ENCODE results near the gene PLAAT3.

The PLAAT3 gene

GRCh38 chr11:63564056-63564774 is 50.0 kb downstream of the PLAAT3 start:
- Histone ChIP-seq H3K36me3 (ENCODE audit: control insufficient read depth, insufficient read depth, low read length, severe bottlenecking) (no peaks in the 10 kb centered on the region), H3K9ac (ENCODE audit: low read length) (no peak overlapping the region), H3K4me3 (ENCODE audit: low read length) (no peak overlapping the region), H3K4me1 (ENCODE audit: control insufficient read depth, insufficient read depth, low read length) (peaks cover 19% of the 10 kb centered on the region), H3K27me3 (replicated peaks; ENCODE audit: control insufficient read depth, insufficient read depth, low read length) (peaks cover 7% of the 10 kb centered on the region), H3K9me3 (ENCODE audit: control insufficient read depth, low read length) (no peaks in the 10 kb centered on the region)
- no peak for DNase-seq (ENCODE audit: low read depth)

GRCh38 chr11:63563201-63564055 is 50.8 kb downstream of the PLAAT3 start, which contains the start of gene PLAAT2:
Gene PLAAT2, minus strand, starts transcription at chr11:63563379. Its CDS starts 55 bp downstream, at chr11:63563324.
- DNase-seq (ENCODE audit: low read depth): no peak
- Histone ChIP-seq H3K36me3 (ENCODE audit: control insufficient read depth, insufficient read depth, low read length, severe bottlenecking) (no peaks in the 10 kb centered on the region), H3K4me3 (ENCODE audit: low read length) (no peak within 1 kb of the TSS), H3K9me3 (ENCODE audit: control insufficient read depth, low read length) (no peaks in the 10 kb centered on the region), H3K9ac (ENCODE audit: low read length) (no peak within 1 kb of the TSS), H3K27me3 (replicated peaks; ENCODE audit: control insufficient read depth, insufficient read depth, low read length) (peaks cover 9% of the 10 kb centered on the region), H3K4me1 (ENCODE audit: control insufficient read depth, insufficient read depth, low read length) (peaks cover 19% of the 10 kb centered on the region)

GRCh38 chr11:63560506-63561180 is 53.6 kb downstream of the PLAAT3 start:
- H3K36me3 ChIP-seq (ENCODE audit: control insufficient read depth, insufficient read depth, low read length, severe bottlenecking): no peaks in the 10 kb centered on the region
- peaks cover 13% of the 10 kb centered on the region for H3K27me3 ChIP-seq (replicated peaks; ENCODE audit: control insufficient read depth, insufficient read depth, low read length)
- no peaks in the 10 kb centered on the region for H3K9me3 ChIP-seq (ENCODE audit: control insufficient read depth, low read length)
- DNase-seq (ENCODE audit: low read depth): no peak
- no peak overlapping the region for H3K4me3 ChIP-seq (ENCODE audit: low read length)
- peaks cover 5% of the 10 kb centered on the region for H3K4me1 ChIP-seq (ENCODE audit: control insufficient read depth, insufficient read depth, low read length)
- no peak overlapping the region for H3K9ac ChIP-seq (ENCODE audit: low read length)

GRCh38 chr11:63558459-63559157 is 55.6 kb downstream of the PLAAT3 start:
- no peak overlapping the region for H3K9ac ChIP-seq (ENCODE audit: low read length)
- peaks cover 15% of the 10 kb centered on the region for H3K27me3 ChIP-seq (replicated peaks; ENCODE audit: control insufficient read depth, insufficient read depth, low read length)
- H3K4me1 ChIP-seq (ENCODE audit: control insufficient read depth, insufficient read depth, low read length): peaks cover 9% of the 10 kb centered on the region
- H3K9me3 ChIP-seq (ENCODE audit: control insufficient read depth, low read length): no peaks in the 10 kb centered on the region
- H3K36me3 ChIP-seq (ENCODE audit: control insufficient read depth, insufficient read depth, low read length, severe bottlenecking): no peaks in the 10 kb centered on the region
- no peak overlapping the region for H3K4me3 ChIP-seq (ENCODE audit: low read length)
- no peak for DNase-seq (ENCODE audit: low read depth)

- no peaks in the 10 kb centered on the region for H3K9me3 ChIP-seq (ENCODE audit: control insufficient read depth, low read length)
- H3K4me1 ChIP-seq (ENCODE audit: control insufficient read depth, insufficient read depth, low read length): peaks cover 13% of the 10 kb centered on the region
- DNase-seq (ENCODE audit: low read depth): no peak
- H3K4me3 ChIP-seq (ENCODE audit: low read length): no peak overlapping the region
- H3K27me3 ChIP-seq (replicated peaks; ENCODE audit: control insufficient read depth, insufficient read depth, low read length): peaks cover 15% of the 10 kb centered on the region
- no peak overlapping the region for H3K9ac ChIP-seq (ENCODE audit: low read length)
- no peaks in the 10 kb centered on the region for H3K36me3 ChIP-seq (ENCODE audit: control insufficient read depth, insufficient read depth, low read length, severe bottlenecking)
Observed at GRCh38 chr11:63557570-63557969, 56.7 kb downstream of the PLAAT3 start.

- Histone ChIP-seq H3K4me1 (ENCODE audit: control insufficient read depth, insufficient read depth, low read length) (peaks cover 13% of the 10 kb centered on the region), H3K9ac (ENCODE audit: low read length) (no peak overlapping the region), H3K36me3 (ENCODE audit: control insufficient read depth, insufficient read depth, low read length, severe bottlenecking) (no peaks in the 10 kb centered on the region), H3K9me3 (ENCODE audit: control insufficient read depth, low read length) (no peaks in the 10 kb centered on the region), H3K27me3 (replicated peaks; ENCODE audit: control insufficient read depth, insufficient read depth, low read length) (peaks cover 15% of the 10 kb centered on the region), H3K4me3 (ENCODE audit: low read length) (no peak overlapping the region)
- no peak for DNase-seq (ENCODE audit: low read depth)
Observed at GRCh38 chr11:63556404-63557013, 57.7 kb downstream of the PLAAT3 start.

- no peak overlapping the region for H3K9ac ChIP-seq (ENCODE audit: low read length)
- no peak overlapping the region for H3K4me3 ChIP-seq (ENCODE audit: low read length)
- H3K36me3 ChIP-seq (ENCODE audit: control insufficient read depth, insufficient read depth, low read length, severe bottlenecking): no peaks in the 10 kb centered on the region
- H3K4me1 ChIP-seq (ENCODE audit: control insufficient read depth, insufficient read depth, low read length): peaks cover 8% of the 10 kb centered on the region
- H3K27me3 ChIP-seq (replicated peaks; ENCODE audit: control insufficient read depth, insufficient read depth, low read length): peaks cover 11% of the 10 kb centered on the region
- H3K9me3 ChIP-seq (ENCODE audit: control insufficient read depth, low read length): no peaks in the 10 kb centered on the region
- DNase-seq (ENCODE audit: low read depth): no peak
Observed at GRCh38 chr11:63554877-63555223, 59.4 kb downstream of the PLAAT3 start.

- no peak overlapping the region for H3K4me3 ChIP-seq (ENCODE audit: low read length)
- DNase-seq (ENCODE audit: low read depth): no peak
- H3K4me1 ChIP-seq (ENCODE audit: control insufficient read depth, insufficient read depth, low read length): peaks cover 8% of the 10 kb centered on the region
- H3K9ac ChIP-seq (ENCODE audit: low read length): no peak overlapping the region
- no peaks in the 10 kb centered on the region for H3K36me3 ChIP-seq (ENCODE audit: control insufficient read depth, insufficient read depth, low read length, severe bottlenecking)
- H3K9me3 ChIP-seq (ENCODE audit: control insufficient read depth, low read length): no peaks in the 10 kb centered on the region
- peaks cover 5% of the 10 kb centered on the region for H3K27me3 ChIP-seq (replicated peaks; ENCODE audit: control insufficient read depth, insufficient read depth, low read length)
Observed at GRCh38 chr11:63553759-63554158, 60.5 kb downstream of the PLAAT3 start.

GRCh38 chr11:63552921-63553320 is 61.3 kb downstream of the PLAAT3 start:
- Histone ChIP-seq H3K9ac (ENCODE audit: low read length) (no peak overlapping the region), H3K27me3 (replicated peaks; ENCODE audit: control insufficient read depth, insufficient read depth, low read length) (peaks cover 5% of the 10 kb centered on the region), H3K4me1 (ENCODE audit: control insufficient read depth, insufficient read depth, low read length) (peaks cover 8% of the 10 kb centered on the region), H3K9me3 (ENCODE audit: control insufficient read depth, low read length) (no peaks in the 10 kb centered on the region), H3K4me3 (ENCODE audit: low read length) (no peak overlapping the region), H3K36me3 (ENCODE audit: control insufficient read depth, insufficient read depth, low read length, severe bottlenecking) (no peaks in the 10 kb centered on the region)
- DNase-seq (ENCODE audit: low read depth): no peak

GRCh38 chr11:63551889-63552266 is 62.4 kb downstream of the PLAAT3 start:
- Histone ChIP-seq H3K9me3 (ENCODE audit: control insufficient read depth, low read length) (no peaks in the 10 kb centered on the region), H3K9ac (ENCODE audit: low read length) (no peak overlapping the region), H3K27me3 (replicated peaks; ENCODE audit: control insufficient read depth, insufficient read depth, low read length) (peaks cover 5% of the 10 kb centered on the region), H3K4me1 (ENCODE audit: control insufficient read depth, insufficient read depth, low read length) (peaks cover 8% of the 10 kb centered on the region), H3K36me3 (ENCODE audit: control insufficient read depth, insufficient read depth, low read length, severe bottlenecking) (no peaks in the 10 kb centered on the region), H3K4me3 (ENCODE audit: low read length) (no peak overlapping the region)
- no peak for DNase-seq (ENCODE audit: low read depth)

Data from adipocyte (in vitro differentiated cells).